Measurements from ENCODE around the gene IL9.
"Not testable (repeated sequence)": the region's sequence is repeated elsewhere in the genome, so short reads cannot be mapped to it uniquely, and the experiment has no call there.

IL9 gene

GRCh38 chr5:135866016-135866415, 29.6 kb downstream of the IL9 start:
- DNase-seq = no peak

- no peak for DNase-seq
Observed at GRCh38 chr5:135864503-135865435, 30.9 kb downstream of the IL9 start.

- no peak for DNase-seq
Observed at GRCh38 chr5:135862744-135863143, 32.9 kb downstream of the IL9 start.

GRCh38 chr5:135862086-135862485, 33.6 kb downstream of the IL9 start:
- DNase-seq = no peak

- no peak for DNase-seq
Observed at GRCh38 chr5:135861641-135862040, 34.0 kb downstream of the IL9 start.

- DNase-seq = no peak
Observed at GRCh38 chr5:135859641-135860040, 36.0 kb downstream of the IL9 start.

- DNase-seq = not testable (repeated sequence)
Observed at GRCh38 chr5:135859186-135859585, 36.5 kb downstream of the IL9 start.

- DNase-seq = no peak
Observed at GRCh38 chr5:135857630-135858311, 37.9 kb downstream of the IL9 start.

GRCh38 chr5:135851915-135852845, 43.5 kb downstream of the IL9 start:
- no peak for DNase-seq

- no peak for DNase-seq
Observed at GRCh38 chr5:135851186-135851914, 44.3 kb downstream of the IL9 start.

- no peak for DNase-seq
Observed at GRCh38 chr5:135850671-135851070, 45.0 kb downstream of the IL9 start.

- DNase-seq = no peak
Observed at GRCh38 chr5:135850231-135850630, 45.4 kb downstream of the IL9 start.

- no peak for DNase-seq
Observed at GRCh38 chr5:135847976-135848375, 47.7 kb downstream of the IL9 start.

GRCh38 chr5:135846311-135846710, 49.3 kb downstream of the IL9 start:
- DNase-seq = no peak

- DNase-seq = no peak
Observed at GRCh38 chr5:135843571-135844337, 51.9 kb downstream of the IL9 start.

GRCh38 chr5:135842737-135843136, 52.9 kb downstream of the IL9 start:
- DNase-seq = no peak

Measured in fibroblast of skin of right biceps (primary cell).